SK-N-MC (cell line): Measurements from ENCODE around the gene OR6K2.
"Not testable (repeated sequence)": the region's sequence is repeated elsewhere in the genome, so short reads cannot be mapped to it uniquely, and the experiment has no call there.

Experiments
- DNase-seq: peaks from one replicate; pipeline ENCODE4 v3.0.0-alpha.2; 2011; ENCODE audit warnings: low read depth, low spot score
- H3K27ac ChIP-seq: fragments of 200-600 bp; sonication (generic); 2 replicates; pipeline ENCODE4 v1.5.1; 2016; ENCODE audit warnings: mixed run types
- H3K36me3 ChIP-seq: fragments of 200-600 bp; sonication (generic); 2 replicates; pipeline ENCODE4 v1.6.1; 2017; ENCODE audit warnings: antibody characterized with exemption, low read length, mixed read lengths; ENCODE audit not compliant: insufficient read depth
- H3K4me3 ChIP-seq: fragments of 200-600 bp; sonication (generic); 2 replicates; pipeline ENCODE4 v1.5.1; 2016
- H3K9ac ChIP-seq: fragments of 200-600 bp; sonication (generic); 2 replicates; pipeline ENCODE4 v1.8.0; 2017; ENCODE audit warnings: mixed run types, mixed read lengths; ENCODE audit not compliant: insufficient read length
- H3K9me3 ChIP-seq: fragments of 200-600 bp; sonication (generic); 2 replicates; pipeline ENCODE4 v1.6.1; 2017; ENCODE audit warnings: low read depth, mild to moderate bottlenecking, antibody characterized with exemption, low read length, moderate library complexity, mixed read lengths
- EZH2 ChIP-seq: fragments of 200-600 bp; sonication (generic); IDR thresholded peaks from one replicate; pipeline ENCODE4 v1.6.1; 2017; ENCODE audit warnings: antibody characterized with exemption
- FOXP2 ChIP-seq: optimal IDR thresholded peaks from 2 replicates; pipeline ENCODE3; 2011; ENCODE audit warnings: mild to moderate bottlenecking, moderate library complexity; ENCODE audit not compliant: insufficient read depth; ENCODE audit errors: extremely low read length, control extremely low read depth
- POLR2AphosphoS5 ChIP-seq: IDR thresholded peaks from 2 replicates; pipeline ENCODE4 v1.6.1; 2012; ENCODE audit warnings: mild to moderate bottlenecking, low read depth, low read length, borderline replicate concordance

The OR6K2 gene

DNA sequence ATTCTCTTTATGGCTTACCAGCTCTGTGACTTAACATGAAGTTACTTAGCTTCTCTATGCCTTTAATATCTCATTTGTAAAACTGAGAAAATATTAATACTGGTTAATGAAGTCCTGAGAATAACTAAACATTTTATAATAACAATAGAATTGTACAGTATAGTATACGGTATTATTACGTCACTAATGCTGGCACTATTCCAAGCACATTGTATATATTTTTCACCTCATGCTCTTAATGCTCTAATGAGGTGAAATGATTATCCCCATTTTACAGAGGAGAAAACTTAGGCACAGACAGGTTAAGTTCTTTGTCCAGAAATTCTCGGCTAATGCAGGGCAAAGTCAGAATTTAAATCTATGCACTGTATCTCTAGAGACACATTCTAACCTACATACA is 19.2 kb upstream of the OR6K2 start:
- no peak overlapping the region for H3K27ac ChIP-seq
- H3K4me3 ChIP-seq = no peak overlapping the region

DNA sequence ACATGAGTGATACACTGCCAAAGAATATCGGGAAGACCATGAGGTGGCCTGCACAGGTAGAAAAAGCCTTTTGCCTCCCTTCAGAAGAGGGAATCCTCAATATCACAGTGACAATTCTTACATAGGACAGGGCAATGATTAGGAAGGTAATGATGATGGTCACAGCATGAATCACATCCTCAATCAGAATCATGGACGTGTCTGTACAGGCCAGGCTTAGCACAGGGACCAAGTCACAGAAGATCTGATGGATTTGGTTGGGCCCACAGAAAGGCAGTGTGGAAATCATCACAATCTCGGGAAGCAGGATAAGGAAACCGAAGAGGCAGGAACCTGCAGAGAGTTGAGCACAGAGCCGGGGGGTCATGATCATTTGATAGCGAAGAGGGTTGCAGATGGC is 16.9 kb upstream of the OR6K2 start:
- Histone ChIP-seq H3K36me3 (no peaks in the 10 kb centered on the region), H3K4me3 (no peak overlapping the region), H3K27ac (no peak overlapping the region), H3K9ac (no peak overlapping the region), H3K9me3 (no peaks in the 10 kb centered on the region)
- DNase-seq = no peak
- TF ChIP-seq FOXP2 = no peak
- TF ChIP-seq EZH2 = no peak
- TF ChIP-seq POLR2AphosphoS5 = no peak

More for the DNA sequence above, 19.2 kb upstream of the OR6K2 start:
- no peak for DNase-seq
- Histone ChIP-seq H3K9ac (no peak overlapping the region), H3K36me3 (no peaks in the 10 kb centered on the region), H3K9me3 (no peaks in the 10 kb centered on the region)
- TF ChIP-seq EZH2 = no peak
- TF ChIP-seq FOXP2 = no peak
- no peak for TF ChIP-seq POLR2AphosphoS5

DNA sequence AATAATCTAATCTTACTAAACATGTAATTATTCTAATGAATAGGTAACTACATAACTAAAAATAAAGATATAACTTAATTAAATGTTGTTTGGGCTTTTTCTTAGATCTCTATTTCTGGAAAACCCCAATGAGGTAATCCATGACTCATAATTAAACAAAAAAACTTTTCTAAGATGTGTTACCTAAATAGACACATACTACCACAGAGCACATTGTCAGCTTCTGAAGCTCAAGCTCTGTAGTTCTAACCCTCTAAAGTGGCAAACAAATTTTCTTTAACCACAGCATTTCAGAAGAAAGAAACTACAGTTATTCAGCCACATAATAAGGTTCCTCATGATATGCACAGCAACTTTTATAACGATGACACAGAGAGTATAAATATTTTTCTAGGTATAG is 15.9 kb upstream of the OR6K2 start:
- DNase-seq = no peak
- H3K27ac ChIP-seq = no peak overlapping the region
- H3K9me3 ChIP-seq = no peaks in the 10 kb centered on the region
- H3K36me3 ChIP-seq = no peaks in the 10 kb centered on the region
- TF ChIP-seq POLR2AphosphoS5 (no peak), FOXP2 (no peak), EZH2 (no peak)
- H3K4me3 ChIP-seq = no peak overlapping the region
- H3K9ac ChIP-seq = no peak overlapping the region

DNA sequence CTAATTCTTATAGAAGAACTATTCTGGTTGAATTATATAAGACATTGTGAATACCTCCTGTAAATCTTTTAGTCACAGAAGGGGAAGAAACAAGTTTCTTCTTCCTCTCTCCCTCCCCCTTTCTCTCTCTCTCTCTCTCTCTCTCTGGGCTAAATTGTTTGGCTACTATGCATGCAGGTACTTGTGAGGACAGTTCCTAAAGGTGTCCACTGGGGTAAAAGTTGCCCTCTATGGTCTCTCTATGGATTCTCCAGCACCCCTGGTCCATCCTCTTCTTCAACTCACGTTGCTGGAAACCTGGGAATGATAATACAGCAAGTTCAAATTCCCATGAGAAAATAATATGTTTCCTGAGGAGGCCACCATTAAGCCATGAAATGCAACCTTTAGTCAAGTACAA is 14.3 kb upstream of the OR6K2 start:
- Histone ChIP-seq H3K9me3 (no peaks in the 10 kb centered on the region), H3K36me3 (no peaks in the 10 kb centered on the region), H3K9ac (no peak overlapping the region), H3K4me3 (no peak overlapping the region), H3K27ac (no peak overlapping the region)
- no peak for DNase-seq
- TF ChIP-seq FOXP2 (no peak), POLR2AphosphoS5 (no peak), EZH2 (no peak)

DNA sequence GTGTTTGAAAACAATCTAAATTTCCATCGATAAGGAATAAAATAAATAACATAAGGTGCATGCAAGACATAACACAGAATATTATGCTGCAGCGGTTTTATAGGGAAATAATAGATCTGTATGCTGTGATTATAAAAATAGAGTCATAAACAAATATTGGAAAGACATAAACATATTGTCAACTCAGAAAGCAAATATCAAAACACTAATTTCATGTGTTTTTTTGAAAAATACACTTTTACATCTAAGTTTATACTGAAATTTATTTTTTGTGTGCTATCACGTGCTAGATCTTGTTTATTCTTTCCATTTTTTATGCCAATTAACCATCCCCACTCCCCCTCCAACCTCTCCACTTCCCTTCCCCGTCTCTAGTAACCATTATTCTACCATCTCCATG is 10.6 kb upstream of the OR6K2 start:
- H3K36me3 ChIP-seq = no peaks in the 10 kb centered on the region
- H3K9me3 ChIP-seq = no peaks in the 10 kb centered on the region
- H3K4me3 ChIP-seq = no peak overlapping the region
- no peak for DNase-seq
- no peak for TF ChIP-seq FOXP2
- no peak for TF ChIP-seq POLR2AphosphoS5
- TF ChIP-seq EZH2 = no peak
- no peak overlapping the region for H3K9ac ChIP-seq
- no peak overlapping the region for H3K27ac ChIP-seq

DNA sequence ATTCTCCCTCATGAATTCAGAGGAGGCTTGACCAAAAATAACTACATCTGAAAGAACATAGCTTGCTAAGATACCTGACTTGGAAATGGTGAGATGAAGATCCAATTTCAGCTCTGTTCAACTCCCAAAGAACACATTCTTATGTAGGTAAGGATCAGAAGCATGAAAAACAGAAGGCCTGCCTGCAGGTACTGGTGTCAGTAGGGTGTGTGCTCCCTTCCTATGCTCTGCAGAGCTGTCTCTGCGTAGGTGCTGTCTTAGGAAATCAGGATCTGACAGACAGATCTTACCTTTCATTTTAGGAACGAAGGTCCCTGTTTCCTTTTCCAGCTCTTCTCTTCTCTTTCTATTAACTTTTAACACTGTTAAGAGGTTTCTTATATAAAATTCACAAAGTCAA is 5.6 kb upstream of the OR6K2 start:
- no peak overlapping the region for H3K4me3 ChIP-seq
- no peak for TF ChIP-seq FOXP2
- TF ChIP-seq POLR2AphosphoS5 = no peak
- no peak for TF ChIP-seq EZH2
- no peak overlapping the region for H3K9ac ChIP-seq
- H3K36me3 ChIP-seq = no peaks in the 10 kb centered on the region
- no peaks in the 10 kb centered on the region for H3K9me3 ChIP-seq
- DNase-seq = no peak
- no peak overlapping the region for H3K27ac ChIP-seq

DNA sequence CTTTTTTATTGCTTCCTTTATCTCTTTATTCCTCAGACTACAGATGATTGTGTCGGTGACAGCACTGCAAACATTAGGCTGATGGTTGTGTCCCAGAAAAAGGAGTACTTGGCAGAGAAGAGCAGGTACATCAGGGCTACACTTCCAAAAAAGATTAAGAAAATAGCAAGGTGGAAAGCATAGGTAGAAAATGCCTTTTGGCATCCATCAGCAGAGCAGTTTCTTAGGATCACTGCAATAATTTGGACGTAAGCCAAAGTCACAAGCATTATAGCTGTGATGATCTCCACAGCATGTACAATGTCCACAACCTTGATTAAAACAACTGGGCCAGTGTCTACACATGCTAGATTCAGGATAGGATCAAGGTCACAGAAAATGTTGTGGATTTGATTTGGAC is 5.9 kb downstream of the OR6K2 start:
- no peak overlapping the region for H3K27ac ChIP-seq
- no peaks in the 10 kb centered on the region for H3K36me3 ChIP-seq
- no peak overlapping the region for H3K9ac ChIP-seq
- no peak overlapping the region for H3K4me3 ChIP-seq
- TF ChIP-seq POLR2AphosphoS5 (no peak), EZH2 (no peak), FOXP2 (no peak)
- no peak for DNase-seq
- no peaks in the 10 kb centered on the region for H3K9me3 ChIP-seq

DNA sequence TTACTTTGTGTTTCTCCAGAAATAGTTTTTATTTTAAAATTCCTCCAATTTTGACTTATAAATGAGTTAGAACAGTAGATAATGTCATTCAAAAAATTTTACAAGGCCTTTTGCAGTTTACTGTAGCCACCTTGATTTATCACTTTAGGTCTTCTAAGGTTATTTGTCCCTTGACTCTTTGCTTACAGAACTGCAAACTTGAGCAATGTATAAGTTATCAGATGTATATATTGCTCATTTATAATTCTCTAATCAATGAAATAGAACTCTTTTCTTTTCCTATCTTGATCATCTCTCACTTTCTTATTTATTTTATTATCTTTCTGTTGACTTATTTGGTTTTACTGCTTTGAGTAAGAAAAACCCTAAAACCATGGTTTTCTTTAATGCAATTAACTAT is 8.1 kb downstream of the OR6K2 start:
- no peaks in the 10 kb centered on the region for H3K9me3 ChIP-seq
- H3K27ac ChIP-seq = no peak overlapping the region
- H3K9ac ChIP-seq = no peak overlapping the region
- H3K4me3 ChIP-seq = no peak overlapping the region
- H3K36me3 ChIP-seq = no peaks in the 10 kb centered on the region
- TF ChIP-seq EZH2 = no peak
- no peak for TF ChIP-seq POLR2AphosphoS5
- TF ChIP-seq FOXP2 = no peak
- no peak for DNase-seq

DNA sequence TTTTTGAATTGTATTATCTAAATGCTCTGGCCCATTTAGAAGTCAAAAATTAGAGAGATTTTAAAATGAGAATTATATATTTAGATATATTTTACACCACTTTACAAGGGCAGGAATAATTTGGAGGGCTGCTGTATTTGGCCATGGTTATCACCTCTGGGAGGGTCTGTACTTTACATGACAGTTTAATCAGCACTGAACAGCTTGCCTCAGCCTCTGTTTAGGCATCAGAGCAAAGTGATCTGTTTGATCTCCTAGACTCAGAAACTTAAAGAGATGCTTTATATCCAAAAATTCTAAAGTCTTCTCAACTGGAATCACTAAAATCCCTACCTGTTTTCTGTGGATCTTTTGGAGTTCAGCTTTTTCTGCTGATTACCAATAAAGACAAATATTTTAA is 8.5 kb downstream of the OR6K2 start:
- Histone ChIP-seq H3K4me3 (no peak overlapping the region), H3K36me3 (no peaks in the 10 kb centered on the region), H3K9ac (no peak overlapping the region), H3K9me3 (no peaks in the 10 kb centered on the region), H3K27ac (no peak overlapping the region)
- TF ChIP-seq POLR2AphosphoS5 (no peak), FOXP2 (no peak), EZH2 (no peak)
- no peak for DNase-seq

DNA sequence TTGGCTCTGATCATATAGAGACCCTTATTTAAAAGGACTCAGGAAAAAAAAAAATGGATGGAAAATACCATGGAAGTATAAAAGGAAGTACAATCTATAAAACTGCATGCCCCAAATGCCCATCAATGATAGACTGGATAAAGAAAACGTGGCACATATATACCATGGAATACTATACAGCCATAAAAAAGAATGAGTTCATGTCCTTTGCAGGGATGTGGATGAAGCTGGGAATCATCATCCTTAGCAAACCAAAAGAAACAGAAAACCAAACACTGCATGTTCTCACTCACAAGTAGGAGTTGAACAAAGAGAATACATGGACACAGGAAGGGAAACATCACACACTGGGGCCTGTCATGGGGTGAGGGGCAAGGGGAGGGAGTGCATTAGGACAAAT is 9.3 kb downstream of the OR6K2 start:
- not testable (repeated sequence) for H3K9me3 ChIP-seq, H3K9ac ChIP-seq, H3K27ac ChIP-seq, DNase-seq, H3K4me3 ChIP-seq, H3K36me3 ChIP-seq
